Measurements from ENCODE around the gene TUBB2B. TPM values are rescaled to one million over a fixed set of nuclear protein-coding genes. Genes with fewer than 3 reads are reported as not detected.

Gene TUBB2B
- total and polyA plus RNA-seq, 9 of the 15 experiments (the other 6 are each of a cell fraction or from before 2014, with no cell fraction given) = 0.11 to 9.7 (median 4.6) TPM

DNA sequence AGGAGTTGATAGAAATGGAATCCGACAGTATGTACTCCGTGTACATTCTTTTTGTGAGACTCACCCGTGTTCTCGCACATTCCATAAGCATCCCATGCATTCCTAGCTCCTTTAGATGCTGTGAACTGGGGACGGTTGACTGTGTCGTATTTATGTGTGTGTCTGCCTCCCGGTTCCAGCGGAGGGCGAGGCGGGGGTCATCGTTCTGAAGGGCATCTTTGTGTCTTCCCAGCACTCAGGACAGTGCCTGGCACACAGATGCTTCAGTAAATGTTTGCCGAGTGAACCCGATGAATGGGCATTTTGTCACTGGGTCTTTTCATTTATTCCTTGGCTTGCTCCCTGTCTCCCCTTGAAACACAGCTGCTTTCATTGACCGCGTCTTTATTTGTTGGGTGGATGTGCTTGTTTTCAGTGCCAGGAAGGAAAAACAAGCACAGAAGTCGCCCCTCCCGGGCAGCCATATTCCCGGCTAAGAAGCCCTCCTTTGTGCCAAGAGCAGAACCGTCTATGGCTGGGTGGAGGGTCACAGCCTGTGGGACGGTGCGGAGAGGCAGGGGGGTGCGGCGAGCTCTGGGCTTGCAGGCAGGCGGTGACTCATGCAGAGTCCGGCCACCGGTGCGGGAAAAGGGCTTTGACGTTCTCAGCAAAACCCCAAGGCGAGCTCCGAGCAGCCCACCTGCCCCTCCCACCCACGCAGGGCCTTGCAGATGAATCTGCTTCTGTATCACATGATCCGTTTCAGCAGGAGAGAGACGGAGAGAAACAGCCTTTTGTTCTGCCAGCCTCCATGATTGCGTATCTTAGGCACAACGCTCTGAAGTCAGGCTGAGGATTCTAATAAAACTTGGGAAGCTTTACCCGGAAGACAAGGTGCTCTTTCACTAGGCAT, 20.0 kb upstream of the TUBB2B start:
- no peaks in the 10 kb centered on the region for H3K36me3 ChIP-seq (ENCODE audit: control insufficient read depth, insufficient read depth, low read length)
- H3K4me1 ChIP-seq (replicated peaks in 1 of 2; ENCODE audit: control insufficient read depth in 2 of 2, insufficient read depth in 2 of 2, low read length in 2 of 2) = peaks cover 21 to 23% of the 10 kb centered on the region in 2 experiments
- ChIA-PET POLR2A (interaction anchor here (0.5 to 1.2 kb wide), 10 partner anchors 9 to 774 kb away, joined by 3 to 6 read pairs (median 3); partner anchors contain the start of gene TUBB2A), CTCF (ENCODE audit: low intra/inter-chr PET ratio) (interaction anchor here (0.6 to 1.0 kb wide), 2 partner anchors 8 to 96 kb away, joined by 3 read pairs; no protein-coding TSS in a partner anchor)
- peaks cover 0 to 18% of the 10 kb centered on the region in 2 experiments; a peak in 2 of 5 replicates for H3K27me3 ChIP-seq (ENCODE audit: control insufficient read depth in 2 of 2, insufficient read depth in 2 of 2, low read length in 2 of 2)
- intact Hi-C loops (cut with micrococcal nuclease) (no loop called here), in situ Hi-C loops (cut with MboI) (loop anchor here (5.0 kb wide), 2 partner anchors 95 to 120 kb away; no protein-coding TSS in a partner anchor)
- peak overlapping the region; percentile 49 to 83; a peak in 3 of 4 replicates for H3K9ac ChIP-seq (ENCODE audit: insufficient read depth in 1 of 2, low read depth in 2 of 2, low read length in 2 of 2)
- H3K27ac ChIP-seq (ENCODE audit: extremely low read depth, low read depth, low read length) = no peak overlapping the region
- DNase-seq (ENCODE audit: extremely low read depth in 1 of 4, low spot score in 3 of 4) (peak; percentile 78 to 83 (median 80)), ATAC-seq (peak; percentile 72), FAIRE-seq (peak; percentile 46)
- no peaks in the 10 kb centered on the region for H3K9me1 ChIP-seq (ENCODE audit: control insufficient read depth, insufficient read depth, low read length)
- peak overlapping the region; percentile 79 for H3K4me2 ChIP-seq (ENCODE audit: insufficient read depth, low read length)
- H4K20me1 ChIP-seq (replicated peaks; ENCODE audit: control insufficient read depth, insufficient read depth, low read length) = no peaks in the 10 kb centered on the region
- H3K9me3 ChIP-seq (replicated peaks; ENCODE audit: control insufficient read depth, insufficient read depth, low read depth, low read length) = no peaks in the 10 kb centered on the region
- no peak overlapping the region; the same call in 1 of the 2 replicates for H3K4me3 ChIP-seq
- peak overlapping the region; percentile 96 for H2AFZ ChIP-seq (ENCODE audit: low read depth, low read length)
- no peaks in the 10 kb centered on the region for H3K79me2 ChIP-seq (ENCODE audit: control insufficient read depth, insufficient read depth, low read length)
- WGBS (ENCODE audit: insufficient coverage, low coverage, missing lambda C conversion rate) = 29% methylated on average over 36 of the region's 36 CpGs
- no TSS peak for BruUV-seq (replicated peaks)
- TF ChIP-seq RBM22 (IDR thresholded peaks at IDR 0.05; ENCODE audit: low read depth, low read length, poor library complexity, severe bottlenecking) (no peak), HDAC3 (IDR thresholded peaks at IDR 0.05; ENCODE audit: borderline replicate concordance, partially characterized antibody) (no peak), PTTG1 (tag; IDR thresholded peaks at IDR 0.05; ENCODE audit: low read depth) (no peak), EZH2 (IDR thresholded peaks at IDR 0.05; ENCODE audit: borderline replicate concordance, low read depth, low read length) (no peak), BRD4 (IDR thresholded peaks at IDR 0.05) (no peak), E2F3 (CRISPR knock-in tag; IDR thresholded peaks at IDR 0.05) (no peak), ZNF146 (CRISPR knock-in tag; IDR thresholded peaks at IDR 0.05; ENCODE audit: unreplicated experiment) (no peak), TAF1 (IDR thresholded peaks at IDR 0.05; ENCODE audit: control insufficient read depth, extremely low read depth, insufficient read depth, low read length, severe bottlenecking) (no peak), RB1 (IDR thresholded peaks at IDR 0.05; ENCODE audit: low read depth) (0 out of 2 replicates have a peak, but pooled peaks have one; percentile 12), KLF16 (IDR thresholded peaks at IDR 0.05) (no peak), ATF7 (IDR thresholded peaks at IDR 0.05) (peak; percentile 51; the same call in 1 of the 2 replicates), ZC3H8 (IDR thresholded peaks at IDR 0.05) (no peak)
- TF ChIP-seq, protein P1, sequence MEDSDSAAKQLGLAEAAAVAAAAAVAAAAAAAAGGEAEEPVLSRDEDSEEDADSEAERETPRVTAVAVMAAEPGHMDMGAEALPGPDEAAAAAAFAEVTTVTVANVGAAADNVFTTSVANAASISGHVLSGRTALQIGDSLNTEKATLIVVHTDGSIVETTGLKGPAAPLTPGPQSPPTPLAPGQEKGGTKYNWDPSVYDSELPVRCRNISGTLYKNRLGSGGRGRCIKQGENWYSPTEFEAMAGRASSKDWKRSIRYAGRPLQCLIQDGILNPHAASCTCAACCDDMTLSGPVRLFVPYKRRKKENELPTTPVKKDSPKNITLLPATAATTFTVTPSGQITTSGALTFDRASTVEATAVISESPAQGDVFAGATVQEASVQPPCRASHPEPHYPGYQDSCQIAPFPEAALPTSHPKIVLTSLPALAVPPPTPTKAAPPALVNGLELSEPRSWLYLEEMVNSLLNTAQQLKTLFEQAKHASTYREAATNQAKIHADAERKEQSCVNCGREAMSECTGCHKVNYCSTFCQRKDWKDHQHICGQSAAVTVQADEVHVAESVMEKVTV (CRISPR knock-in tag; IDR thresholded peaks at IDR 0.05) = no peak
- TF ChIP-seq, protein P2, sequence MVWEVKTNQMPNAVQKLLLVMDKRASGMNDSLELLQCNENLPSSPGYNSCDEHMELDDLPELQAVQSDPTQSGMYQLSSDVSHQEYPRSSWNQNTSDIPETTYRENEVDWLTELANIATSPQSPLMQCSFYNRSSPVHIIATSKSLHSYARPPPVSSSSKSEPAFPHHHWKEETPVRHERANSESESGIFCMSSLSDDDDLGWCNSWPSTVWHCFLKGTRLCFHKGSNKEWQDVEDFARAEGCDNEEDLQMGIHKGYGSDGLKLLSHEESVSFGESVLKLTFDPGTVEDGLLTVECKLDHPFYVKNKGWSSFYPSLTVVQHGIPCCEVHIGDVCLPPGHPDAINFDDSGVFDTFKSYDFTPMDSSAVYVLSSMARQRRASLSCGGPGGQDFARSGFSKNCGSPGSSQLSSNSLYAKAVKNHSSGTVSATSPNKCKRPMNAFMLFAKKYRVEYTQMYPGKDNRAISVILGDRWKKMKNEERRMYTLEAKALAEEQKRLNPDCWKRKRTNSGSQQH (CRISPR knock-in tag; IDR thresholded peaks at IDR 0.05) = no peak
- TF ChIP-seq, protein P3, sequence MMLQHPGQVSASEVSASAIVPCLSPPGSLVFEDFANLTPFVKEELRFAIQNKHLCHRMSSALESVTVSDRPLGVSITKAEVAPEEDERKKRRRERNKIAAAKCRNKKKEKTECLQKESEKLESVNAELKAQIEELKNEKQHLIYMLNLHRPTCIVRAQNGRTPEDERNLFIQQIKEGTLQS (IDR thresholded peaks at IDR 0.05) = peak; percentile 92
- TF ChIP-seq, protein P3 (CRISPR knock-in tag; conservative IDR thresholded peaks at IDR 0.05) = peak; percentile 34; the same call in 1 of the 2 replicates
